GM18951 (cell line): ENCODE results near the gene LZTS3.
"Not testable (repeated sequence)": the region's sequence is repeated elsewhere in the genome, so short reads cannot be mapped to it uniquely, and the experiment has no call there.

Experiments
- POLR2A ChIP-seq: IDR thresholded peaks from 4 replicates; pipeline ENCODE4 v1.6.1; 2011; ENCODE audit warnings: mild to moderate bottlenecking; ENCODE audit not compliant: insufficient read length, insufficient read depth; ENCODE audit errors: extremely low read depth
- in situ Hi-C: fragments of 300-500 bp; cut with MboI; formaldehyde crosslinking; loops from one replicate; pipeline ENCODE4 v1.12.0; 2022; ENCODE audit warnings: low sequenced_read_pairs, mixed read lengths, inconsistent platforms; ENCODE audit not compliant: unreplicated experiment

The LZTS3 gene

GRCh38 chr20:3128275-3128984, 44.9 kb downstream of the LZTS3 start:
- no peak for TF ChIP-seq POLR2A
- in situ Hi-C loops = no loop called here

GRCh38 chr20:3126527-3126859, 46.9 kb downstream of the LZTS3 start:
- no peak for TF ChIP-seq POLR2A
- in situ Hi-C loops = no loop called here

- in situ Hi-C loops = not testable (repeated sequence)
These were observed 47.4 kb downstream of the LZTS3 start for GRCh38 chr20:3125776-3126526.

- in situ Hi-C loops = not testable (repeated sequence)
These were observed 48.4 kb downstream of the LZTS3 start for GRCh38 chr20:3124773-3125560.

GRCh38 chr20:3124163-3124562, 49.2 kb downstream of the LZTS3 start:
- in situ Hi-C loops = not testable (repeated sequence)

- no peak for TF ChIP-seq POLR2A
- in situ Hi-C loops = no loop called here
These were observed 49.8 kb downstream of the LZTS3 start for GRCh38 chr20:3123542-3123941.

GRCh38 chr20:3121955-3122610, 51.3 kb downstream of the LZTS3 start:
- TF ChIP-seq POLR2A = no peak
- in situ Hi-C loops = no loop called here

- TF ChIP-seq POLR2A = no peak
- in situ Hi-C loops = no loop called here
These were observed 52.0 kb downstream of the LZTS3 start for GRCh38 chr20:3121271-3121911.

- TF ChIP-seq POLR2A = no peak
- in situ Hi-C loops = no loop called here
These were observed 54.3 kb downstream of the LZTS3 start for GRCh38 chr20:3119044-3119443.

- in situ Hi-C loops = not testable (repeated sequence)
These were observed 55.4 kb downstream of the LZTS3 start for GRCh38 chr20:3117839-3118379.

GRCh38 chr20:3116341-3116740, 57.0 kb downstream of the LZTS3 start:
- in situ Hi-C loops = no loop called here
- no peak for TF ChIP-seq POLR2A

- no peak for TF ChIP-seq POLR2A
- in situ Hi-C loops = no loop called here
These were observed 57.9 kb downstream of the LZTS3 start for GRCh38 chr20:3115190-3116107.
